ENCODE measurements around the gene SLC15A4.

DNA sequence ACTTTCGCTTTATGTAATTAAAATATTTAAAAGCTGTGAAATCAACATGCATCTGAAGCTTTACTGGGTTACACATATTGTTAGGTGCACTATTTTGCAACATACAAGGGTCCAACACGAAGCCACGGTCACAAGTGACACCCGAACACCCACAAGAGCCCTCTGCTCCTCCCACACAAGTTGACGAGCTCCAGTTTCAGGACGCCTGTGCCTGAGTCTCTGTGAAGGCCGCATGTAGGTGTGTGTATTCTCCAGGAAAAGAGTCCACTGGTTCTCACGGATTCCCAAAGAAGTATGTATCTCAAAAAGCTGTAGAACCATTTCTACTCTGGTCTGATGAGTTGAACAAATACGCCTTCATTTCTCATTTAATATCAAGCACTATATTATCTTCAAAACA is 12.0 kb downstream of the SLC15A4 start:
- TF ChIP-seq, protein P1, sequence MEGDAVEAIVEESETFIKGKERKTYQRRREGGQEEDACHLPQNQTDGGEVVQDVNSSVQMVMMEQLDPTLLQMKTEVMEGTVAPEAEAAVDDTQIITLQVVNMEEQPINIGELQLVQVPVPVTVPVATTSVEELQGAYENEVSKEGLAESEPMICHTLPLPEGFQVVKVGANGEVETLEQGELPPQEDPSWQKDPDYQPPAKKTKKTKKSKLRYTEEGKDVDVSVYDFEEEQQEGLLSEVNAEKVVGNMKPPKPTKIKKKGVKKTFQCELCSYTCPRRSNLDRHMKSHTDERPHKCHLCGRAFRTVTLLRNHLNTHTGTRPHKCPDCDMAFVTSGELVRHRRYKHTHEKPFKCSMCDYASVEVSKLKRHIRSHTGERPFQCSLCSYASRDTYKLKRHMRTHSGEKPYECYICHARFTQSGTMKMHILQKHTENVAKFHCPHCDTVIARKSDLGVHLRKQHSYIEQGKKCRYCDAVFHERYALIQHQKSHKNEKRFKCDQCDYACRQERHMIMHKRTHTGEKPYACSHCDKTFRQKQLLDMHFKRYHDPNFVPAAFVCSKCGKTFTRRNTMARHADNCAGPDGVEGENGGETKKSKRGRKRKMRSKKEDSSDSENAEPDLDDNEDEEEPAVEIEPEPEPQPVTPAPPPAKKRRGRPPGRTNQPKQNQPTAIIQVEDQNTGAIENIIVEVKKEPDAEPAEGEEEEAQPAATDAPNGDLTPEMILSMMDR (IDR thresholded peaks at IDR 0.05; ENCODE audit: insufficient read depth, low read depth, low read length) = no peak
- no peak for TF ChIP-seq EZH2 (IDR thresholded peaks at IDR 0.05; ENCODE audit: insufficient read depth, low read length)

Data from astrocyte (in vitro differentiated cells and primary cell).